ENCODE results near the gene TYW3.
A peak's percentile ranks its signal among the peaks of the same experiment; 100 is the strongest.

Gene TYW3

DNA sequence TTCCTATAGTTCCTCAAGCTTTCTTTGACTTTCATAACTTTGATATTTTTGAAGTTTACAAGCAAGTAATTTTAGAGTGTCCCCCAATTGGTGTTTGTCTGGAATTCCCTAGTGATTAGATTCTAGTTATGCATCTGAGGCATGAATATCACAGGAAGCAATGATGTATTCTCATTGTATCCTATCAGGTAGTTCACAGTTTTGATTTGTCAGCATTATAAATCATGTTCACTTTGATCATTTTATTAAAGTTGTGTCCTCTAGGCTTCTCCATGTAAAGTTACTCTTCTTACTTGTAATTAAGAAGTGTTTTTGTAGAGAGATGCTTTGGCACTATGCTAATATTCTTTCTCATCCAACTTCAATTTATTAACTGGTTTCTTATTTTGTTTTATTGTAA is 53.0 kb downstream of the TYW3 start:
- no peak for DNase-seq (ENCODE audit: low read depth)
- TF ChIP-seq, protein P1, sequence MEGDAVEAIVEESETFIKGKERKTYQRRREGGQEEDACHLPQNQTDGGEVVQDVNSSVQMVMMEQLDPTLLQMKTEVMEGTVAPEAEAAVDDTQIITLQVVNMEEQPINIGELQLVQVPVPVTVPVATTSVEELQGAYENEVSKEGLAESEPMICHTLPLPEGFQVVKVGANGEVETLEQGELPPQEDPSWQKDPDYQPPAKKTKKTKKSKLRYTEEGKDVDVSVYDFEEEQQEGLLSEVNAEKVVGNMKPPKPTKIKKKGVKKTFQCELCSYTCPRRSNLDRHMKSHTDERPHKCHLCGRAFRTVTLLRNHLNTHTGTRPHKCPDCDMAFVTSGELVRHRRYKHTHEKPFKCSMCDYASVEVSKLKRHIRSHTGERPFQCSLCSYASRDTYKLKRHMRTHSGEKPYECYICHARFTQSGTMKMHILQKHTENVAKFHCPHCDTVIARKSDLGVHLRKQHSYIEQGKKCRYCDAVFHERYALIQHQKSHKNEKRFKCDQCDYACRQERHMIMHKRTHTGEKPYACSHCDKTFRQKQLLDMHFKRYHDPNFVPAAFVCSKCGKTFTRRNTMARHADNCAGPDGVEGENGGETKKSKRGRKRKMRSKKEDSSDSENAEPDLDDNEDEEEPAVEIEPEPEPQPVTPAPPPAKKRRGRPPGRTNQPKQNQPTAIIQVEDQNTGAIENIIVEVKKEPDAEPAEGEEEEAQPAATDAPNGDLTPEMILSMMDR (IDR thresholded peaks at IDR 0.05; ENCODE audit: insufficient read depth, low read depth, low read length, missing control alignments), result no peak

DNA sequence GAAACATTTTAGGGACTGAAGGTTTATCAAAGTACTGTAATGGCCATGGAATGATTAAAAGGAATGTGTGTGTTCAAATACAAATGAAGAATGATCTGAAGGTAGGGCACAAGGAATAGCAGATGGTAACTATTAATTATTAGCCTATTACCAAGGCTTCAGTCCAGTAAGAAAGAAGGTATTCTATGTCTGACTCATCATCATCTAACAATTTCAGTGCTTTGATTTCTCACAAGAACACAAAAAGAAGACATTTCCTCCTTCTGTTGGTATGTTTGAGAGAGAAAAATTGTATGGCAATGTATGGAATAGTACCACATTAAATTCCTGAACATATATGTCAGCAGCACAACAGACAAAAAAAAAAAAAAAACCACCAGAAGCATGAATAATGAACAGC is 57.5 kb downstream of the TYW3 start:
- peak; percentile 14 for DNase-seq (ENCODE audit: low read depth)
- H3K4me3 ChIP-seq (ENCODE audit: low read length), result no peak overlapping the region
- TF ChIP-seq, protein P1 (IDR thresholded peaks at IDR 0.05; ENCODE audit: insufficient read depth, low read depth, low read length, missing control alignments), result no peak

More for the DNA sequence above, 53.0 kb downstream of the TYW3 start:
- H3K4me3 ChIP-seq (ENCODE audit: low read length), result no peak overlapping the region

DNA sequence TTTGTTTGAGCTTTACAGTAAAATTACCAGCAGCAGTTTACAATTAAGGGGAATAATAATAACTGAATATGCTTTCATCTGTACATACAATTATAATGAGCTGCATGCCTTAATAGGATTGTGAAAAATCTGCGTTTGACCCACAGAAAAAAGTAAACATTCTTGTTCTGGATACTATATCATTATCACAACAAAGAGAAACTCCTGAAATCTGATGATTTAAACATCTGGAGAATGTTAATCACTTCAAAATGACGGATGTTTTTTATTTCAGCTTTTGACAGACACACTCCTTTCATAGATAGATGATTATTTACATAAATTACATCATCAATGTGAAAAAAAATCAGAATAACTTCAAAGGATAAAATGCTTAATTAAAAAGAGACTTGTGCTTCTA is 58.5 kb downstream of the TYW3 start:
- H3K4me3 ChIP-seq (ENCODE audit: low read length), result no peak overlapping the region
- DNase-seq (ENCODE audit: low read depth), result no peak
- TF ChIP-seq, protein P1 (IDR thresholded peaks at IDR 0.05; ENCODE audit: insufficient read depth, low read depth, low read length, missing control alignments), result no peak

DNA sequence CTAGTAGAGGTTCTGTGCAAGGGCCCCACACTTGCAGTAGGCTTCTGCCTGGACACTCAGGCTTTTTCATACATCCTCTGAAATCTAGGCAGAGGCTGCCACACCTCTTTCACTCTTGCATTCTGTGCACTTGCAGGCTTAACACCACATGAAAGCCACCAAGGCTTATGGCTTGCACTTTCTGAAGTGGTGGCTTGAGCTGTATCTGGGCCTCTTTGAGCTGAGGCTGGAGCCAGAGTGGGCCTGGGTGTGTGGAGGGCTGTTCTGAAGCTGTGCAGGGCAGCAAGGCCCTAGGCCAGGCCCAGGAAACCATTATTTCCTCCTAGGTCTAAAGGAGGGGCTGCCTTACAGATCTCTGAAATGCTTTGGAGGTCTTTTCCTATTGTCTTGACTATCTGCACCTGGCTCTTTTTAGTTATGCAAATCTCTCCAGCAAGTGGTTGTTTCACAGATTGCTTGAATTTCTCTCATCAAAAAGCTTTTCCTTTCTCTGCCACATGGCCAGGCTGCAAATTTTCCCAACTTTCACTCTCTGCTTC is 66.2 kb downstream of the TYW3 start:
- no peak for DNase-seq (ENCODE audit: low read depth)
- TF ChIP-seq, protein P1 (IDR thresholded peaks at IDR 0.05; ENCODE audit: insufficient read depth, low read depth, low read length, missing control alignments), result no peak
- H3K4me3 ChIP-seq (ENCODE audit: low read length), result no peak overlapping the region

DNA sequence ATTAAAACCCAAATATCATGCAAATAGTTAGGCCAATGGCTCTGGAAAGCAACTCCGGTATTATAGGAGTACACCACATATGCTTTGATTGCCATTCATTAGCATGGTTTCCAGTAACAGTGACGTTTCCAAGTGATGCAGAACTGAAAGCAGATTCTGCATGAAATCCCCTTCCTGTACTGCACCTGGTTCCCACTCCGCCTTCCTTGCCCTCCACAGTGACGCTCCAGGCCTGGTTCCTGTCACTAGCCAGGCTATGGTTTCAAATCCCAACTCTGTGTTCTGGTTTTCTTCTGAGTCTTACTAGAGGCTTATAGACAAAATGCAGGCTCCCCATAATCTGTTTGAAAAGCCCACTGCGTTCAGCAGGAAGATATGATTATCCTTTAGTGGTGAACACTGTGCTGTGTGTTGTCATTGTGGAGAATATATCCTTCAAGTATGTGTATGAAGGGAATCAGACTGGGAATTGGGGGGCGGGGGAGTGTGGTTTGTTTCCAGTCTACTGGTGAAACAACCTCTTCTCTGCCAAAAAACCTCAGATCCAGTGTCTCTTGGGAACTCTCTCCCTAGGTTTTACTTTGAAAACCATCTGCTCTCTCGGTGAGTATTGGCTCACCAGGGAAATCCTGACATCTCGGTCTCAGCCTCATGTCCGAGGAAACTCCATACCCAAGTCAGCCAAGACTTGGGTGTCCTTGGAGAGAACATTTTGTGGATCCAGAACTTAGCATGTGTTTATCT is 78.7 kb downstream of the TYW3 start:
- no peak for DNase-seq (ENCODE audit: low read depth)
- TF ChIP-seq, protein P1 (IDR thresholded peaks at IDR 0.05; ENCODE audit: insufficient read depth, low read depth, low read length, missing control alignments), result no peak

DNA sequence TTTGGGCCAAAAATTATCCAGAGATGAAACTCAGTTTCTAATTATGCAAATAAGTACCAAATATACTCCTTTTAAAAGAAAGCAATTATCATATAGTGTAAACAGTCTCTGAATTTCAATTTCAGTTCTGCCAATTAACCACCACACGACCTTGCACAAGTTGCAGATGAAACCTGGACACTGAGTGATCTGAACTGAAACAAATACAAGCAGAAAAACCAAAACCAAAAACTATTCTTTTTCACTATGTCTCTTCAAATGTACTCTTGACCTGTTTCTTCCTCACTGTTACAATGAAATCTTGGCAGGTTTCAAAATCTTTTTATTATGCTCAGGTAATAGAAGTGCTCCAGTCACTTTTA is 79.2 kb downstream of the TYW3 start:
- no peak for DNase-seq (ENCODE audit: low read depth)
- TF ChIP-seq, protein P1 (IDR thresholded peaks at IDR 0.05; ENCODE audit: insufficient read depth, low read depth, low read length, missing control alignments), result no peak
- no peak overlapping the region for H3K4me3 ChIP-seq (ENCODE audit: low read length)

More for the DNA sequence above, 78.7 kb downstream of the TYW3 start:
- no peak overlapping the region for H3K4me3 ChIP-seq (ENCODE audit: low read length)
